ENCODE data around the gene ANKRD7. TPM values are rescaled to one million over a fixed set of nuclear protein-coding genes. Genes with fewer than 3 reads are reported as not detected.
A peak's percentile ranks its signal among the peaks of the same experiment; 100 is the strongest.

The ANKRD7 gene
- total RNA-seq, 1 experiment from 2014 or later, result 1.7 TPM

DNA sequence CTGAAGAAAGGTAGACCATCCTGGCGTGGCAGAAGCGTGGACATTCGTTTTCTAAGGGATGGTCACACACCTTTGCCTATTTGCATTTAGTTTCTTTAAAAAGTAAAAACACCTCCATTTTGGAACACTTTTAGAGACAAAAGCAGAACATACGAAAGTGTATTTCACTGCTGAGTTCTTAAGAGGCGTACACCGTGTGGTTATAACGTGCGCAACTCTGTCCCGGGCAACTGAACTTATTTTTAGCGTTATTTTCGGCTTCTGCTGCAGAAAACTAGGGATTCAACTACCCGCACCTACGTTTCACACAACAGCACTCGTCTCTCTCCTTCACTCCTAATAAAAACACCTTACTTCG is 41.1 kb upstream of the ANKRD7 start (continued):
- TF ChIP-seq, protein P1, sequence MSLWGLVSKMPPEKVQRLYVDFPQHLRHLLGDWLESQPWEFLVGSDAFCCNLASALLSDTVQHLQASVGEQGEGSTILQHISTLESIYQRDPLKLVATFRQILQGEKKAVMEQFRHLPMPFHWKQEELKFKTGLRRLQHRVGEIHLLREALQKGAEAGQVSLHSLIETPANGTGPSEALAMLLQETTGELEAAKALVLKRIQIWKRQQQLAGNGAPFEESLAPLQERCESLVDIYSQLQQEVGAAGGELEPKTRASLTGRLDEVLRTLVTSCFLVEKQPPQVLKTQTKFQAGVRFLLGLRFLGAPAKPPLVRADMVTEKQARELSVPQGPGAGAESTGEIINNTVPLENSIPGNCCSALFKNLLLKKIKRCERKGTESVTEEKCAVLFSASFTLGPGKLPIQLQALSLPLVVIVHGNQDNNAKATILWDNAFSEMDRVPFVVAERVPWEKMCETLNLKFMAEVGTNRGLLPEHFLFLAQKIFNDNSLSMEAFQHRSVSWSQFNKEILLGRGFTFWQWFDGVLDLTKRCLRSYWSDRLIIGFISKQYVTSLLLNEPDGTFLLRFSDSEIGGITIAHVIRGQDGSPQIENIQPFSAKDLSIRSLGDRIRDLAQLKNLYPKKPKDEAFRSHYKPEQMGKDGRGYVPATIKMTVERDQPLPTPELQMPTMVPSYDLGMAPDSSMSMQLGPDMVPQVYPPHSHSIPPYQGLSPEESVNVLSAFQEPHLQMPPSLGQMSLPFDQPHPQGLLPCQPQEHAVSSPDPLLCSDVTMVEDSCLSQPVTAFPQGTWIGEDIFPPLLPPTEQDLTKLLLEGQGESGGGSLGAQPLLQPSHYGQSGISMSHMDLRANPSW (CRISPR knock-in tag; conservative IDR thresholded peaks at IDR 0.05; ENCODE audit: low read depth), result no peak
- TF ChIP-seq GABPB1 (CRISPR knock-in tag; IDR thresholded peaks at IDR 0.05), result no peak

DNA sequence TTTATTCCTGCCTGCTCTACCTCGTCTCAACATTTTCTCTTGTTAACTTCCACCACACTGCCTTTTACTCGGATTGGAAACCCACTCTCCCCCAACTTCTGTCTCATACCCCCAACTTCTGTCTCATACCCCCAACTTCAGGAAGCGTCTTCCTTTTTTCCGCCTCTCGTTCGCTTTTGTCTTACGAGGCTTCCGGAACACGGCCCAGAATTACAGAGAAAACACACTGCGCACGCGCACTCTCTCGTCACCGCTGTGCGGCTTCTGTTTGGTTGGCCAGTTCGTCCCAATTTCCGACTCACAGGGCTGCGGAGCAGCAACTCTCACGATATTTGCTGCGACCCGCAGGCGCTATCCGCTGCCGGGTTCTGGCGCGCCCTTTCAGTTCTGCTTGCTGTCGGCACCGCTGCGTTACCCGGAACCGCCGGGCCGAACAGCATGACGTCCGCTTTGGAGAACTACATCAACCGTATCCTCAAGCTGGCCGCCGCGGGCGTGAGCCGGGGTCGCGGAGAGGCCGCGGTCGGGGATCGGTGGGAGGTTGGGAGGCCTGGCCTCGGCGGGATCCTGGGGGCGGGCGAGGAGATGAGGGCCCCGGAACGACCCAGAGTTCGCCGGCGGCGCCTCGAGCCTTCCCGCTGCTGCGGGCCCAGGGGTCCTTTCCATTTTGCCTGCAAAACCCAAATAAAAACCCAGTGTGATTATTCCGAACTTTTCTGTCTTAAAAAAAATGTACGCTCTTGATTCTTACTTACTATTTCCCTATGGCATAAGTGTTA is 40.5 kb upstream of the ANKRD7 start, which contains the start of gene LSM8:
Gene LSM8, plus strand, starts transcription at position 379 of the 779 bp plus-strand sequence. Its CDS starts 60 bp downstream, at position 439.
- Mint-ChIP-seq H3K27ac (peak within 1 kb of the TSS; percentile 98), H3K9me3 (no peaks in the 10 kb centered on the region), H3K4me3 (peak within 1 kb of the TSS; percentile 89), H3K36me3 (peaks cover 33% of the 10 kb centered on the region), H3K4me1 (peaks cover 21% of the 10 kb centered on the region), H3K27me3 (ENCODE audit: low read depth) (no peaks in the 10 kb centered on the region)
- CTCF ChIA-PET, result no interaction called here
- POLR2A ChIA-PET, result no interaction called here
- peak; percentile 99 for ATAC-seq
- peak; percentile 96 for DNase-seq (ENCODE audit: low spot score)
- TF ChIP-seq, protein P1 (CRISPR knock-in tag; conservative IDR thresholded peaks at IDR 0.05; ENCODE audit: low read depth), result no peak
- TF ChIP-seq, protein P2, sequence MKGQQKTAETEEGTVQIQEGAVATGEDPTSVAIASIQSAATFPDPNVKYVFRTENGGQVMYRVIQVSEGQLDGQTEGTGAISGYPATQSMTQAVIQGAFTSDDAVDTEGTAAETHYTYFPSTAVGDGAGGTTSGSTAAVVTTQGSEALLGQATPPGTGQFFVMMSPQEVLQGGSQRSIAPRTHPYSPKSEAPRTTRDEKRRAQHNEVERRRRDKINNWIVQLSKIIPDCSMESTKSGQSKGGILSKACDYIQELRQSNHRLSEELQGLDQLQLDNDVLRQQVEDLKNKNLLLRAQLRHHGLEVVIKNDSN (CRISPR knock-in tag; IDR thresholded peaks at IDR 0.05), result peak; percentile 24; the same call in 1 of the 2 replicates
- no peak for TF ChIP-seq ZNF317 (CRISPR knock-in tag; IDR thresholded peaks at IDR 0.05; ENCODE audit: borderline replicate concordance, low read depth)
- TF ChIP-seq, protein P3, sequence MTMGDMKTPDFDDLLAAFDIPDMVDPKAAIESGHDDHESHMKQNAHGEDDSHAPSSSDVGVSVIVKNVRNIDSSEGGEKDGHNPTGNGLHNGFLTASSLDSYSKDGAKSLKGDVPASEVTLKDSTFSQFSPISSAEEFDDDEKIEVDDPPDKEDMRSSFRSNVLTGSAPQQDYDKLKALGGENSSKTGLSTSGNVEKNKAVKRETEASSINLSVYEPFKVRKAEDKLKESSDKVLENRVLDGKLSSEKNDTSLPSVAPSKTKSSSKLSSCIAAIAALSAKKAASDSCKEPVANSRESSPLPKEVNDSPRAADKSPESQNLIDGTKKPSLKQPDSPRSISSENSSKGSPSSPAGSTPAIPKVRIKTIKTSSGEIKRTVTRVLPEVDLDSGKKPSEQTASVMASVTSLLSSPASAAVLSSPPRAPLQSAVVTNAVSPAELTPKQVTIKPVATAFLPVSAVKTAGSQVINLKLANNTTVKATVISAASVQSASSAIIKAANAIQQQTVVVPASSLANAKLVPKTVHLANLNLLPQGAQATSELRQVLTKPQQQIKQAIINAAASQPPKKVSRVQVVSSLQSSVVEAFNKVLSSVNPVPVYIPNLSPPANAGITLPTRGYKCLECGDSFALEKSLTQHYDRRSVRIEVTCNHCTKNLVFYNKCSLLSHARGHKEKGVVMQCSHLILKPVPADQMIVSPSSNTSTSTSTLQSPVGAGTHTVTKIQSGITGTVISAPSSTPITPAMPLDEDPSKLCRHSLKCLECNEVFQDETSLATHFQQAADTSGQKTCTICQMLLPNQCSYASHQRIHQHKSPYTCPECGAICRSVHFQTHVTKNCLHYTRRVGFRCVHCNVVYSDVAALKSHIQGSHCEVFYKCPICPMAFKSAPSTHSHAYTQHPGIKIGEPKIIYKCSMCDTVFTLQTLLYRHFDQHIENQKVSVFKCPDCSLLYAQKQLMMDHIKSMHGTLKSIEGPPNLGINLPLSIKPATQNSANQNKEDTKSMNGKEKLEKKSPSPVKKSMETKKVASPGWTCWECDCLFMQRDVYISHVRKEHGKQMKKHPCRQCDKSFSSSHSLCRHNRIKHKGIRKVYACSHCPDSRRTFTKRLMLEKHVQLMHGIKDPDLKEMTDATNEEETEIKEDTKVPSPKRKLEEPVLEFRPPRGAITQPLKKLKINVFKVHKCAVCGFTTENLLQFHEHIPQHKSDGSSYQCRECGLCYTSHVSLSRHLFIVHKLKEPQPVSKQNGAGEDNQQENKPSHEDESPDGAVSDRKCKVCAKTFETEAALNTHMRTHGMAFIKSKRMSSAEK (CRISPR knock-in tag; IDR thresholded peaks at IDR 0.05; ENCODE audit: borderline replicate concordance), result no peak
- TF ChIP-seq, protein P4, sequence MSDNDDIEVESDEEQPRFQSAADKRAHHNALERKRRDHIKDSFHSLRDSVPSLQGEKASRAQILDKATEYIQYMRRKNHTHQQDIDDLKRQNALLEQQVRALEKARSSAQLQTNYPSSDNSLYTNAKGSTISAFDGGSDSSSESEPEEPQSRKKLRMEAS (CRISPR knock-in tag; IDR thresholded peaks at IDR 0.05), result peak; percentile 54
- TF ChIP-seq FOXP1 (CRISPR knock-in tag; IDR thresholded peaks at IDR 0.05; ENCODE audit: borderline replicate concordance), result peak; percentile 74; the same call in 1 of the 2 replicates
- peak; percentile 59; the same call in 1 of the 2 replicates for TF ChIP-seq MYBL2 (CRISPR knock-in tag; IDR thresholded peaks at IDR 0.05)
- no peak for TF ChIP-seq JUN (CRISPR knock-in tag; IDR thresholded peaks at IDR 0.05)
- peak; percentile 50; the same call in 1 of the 2 replicates for TF ChIP-seq FOXK1 (CRISPR knock-in tag; IDR thresholded peaks at IDR 0.05)
- TF ChIP-seq, protein P5, sequence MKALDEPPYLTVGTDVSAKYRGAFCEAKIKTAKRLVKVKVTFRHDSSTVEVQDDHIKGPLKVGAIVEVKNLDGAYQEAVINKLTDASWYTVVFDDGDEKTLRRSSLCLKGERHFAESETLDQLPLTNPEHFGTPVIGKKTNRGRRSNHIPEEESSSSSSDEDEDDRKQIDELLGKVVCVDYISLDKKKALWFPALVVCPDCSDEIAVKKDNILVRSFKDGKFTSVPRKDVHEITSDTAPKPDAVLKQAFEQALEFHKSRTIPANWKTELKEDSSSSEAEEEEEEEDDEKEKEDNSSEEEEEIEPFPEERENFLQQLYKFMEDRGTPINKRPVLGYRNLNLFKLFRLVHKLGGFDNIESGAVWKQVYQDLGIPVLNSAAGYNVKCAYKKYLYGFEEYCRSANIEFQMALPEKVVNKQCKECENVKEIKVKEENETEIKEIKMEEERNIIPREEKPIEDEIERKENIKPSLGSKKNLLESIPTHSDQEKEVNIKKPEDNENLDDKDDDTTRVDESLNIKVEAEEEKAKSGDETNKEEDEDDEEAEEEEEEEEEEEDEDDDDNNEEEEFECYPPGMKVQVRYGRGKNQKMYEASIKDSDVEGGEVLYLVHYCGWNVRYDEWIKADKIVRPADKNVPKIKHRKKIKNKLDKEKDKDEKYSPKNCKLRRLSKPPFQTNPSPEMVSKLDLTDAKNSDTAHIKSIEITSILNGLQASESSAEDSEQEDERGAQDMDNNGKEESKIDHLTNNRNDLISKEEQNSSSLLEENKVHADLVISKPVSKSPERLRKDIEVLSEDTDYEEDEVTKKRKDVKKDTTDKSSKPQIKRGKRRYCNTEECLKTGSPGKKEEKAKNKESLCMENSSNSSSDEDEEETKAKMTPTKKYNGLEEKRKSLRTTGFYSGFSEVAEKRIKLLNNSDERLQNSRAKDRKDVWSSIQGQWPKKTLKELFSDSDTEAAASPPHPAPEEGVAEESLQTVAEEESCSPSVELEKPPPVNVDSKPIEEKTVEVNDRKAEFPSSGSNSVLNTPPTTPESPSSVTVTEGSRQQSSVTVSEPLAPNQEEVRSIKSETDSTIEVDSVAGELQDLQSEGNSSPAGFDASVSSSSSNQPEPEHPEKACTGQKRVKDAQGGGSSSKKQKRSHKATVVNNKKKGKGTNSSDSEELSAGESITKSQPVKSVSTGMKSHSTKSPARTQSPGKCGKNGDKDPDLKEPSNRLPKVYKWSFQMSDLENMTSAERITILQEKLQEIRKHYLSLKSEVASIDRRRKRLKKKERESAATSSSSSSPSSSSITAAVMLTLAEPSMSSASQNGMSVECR (CRISPR knock-in tag; IDR thresholded peaks at IDR 0.05; ENCODE audit: borderline replicate concordance), result peak; percentile 61; the same call in 1 of the 2 replicates
- TF ChIP-seq NFYB (CRISPR knock-in tag; conservative IDR thresholded peaks at IDR 0.05; ENCODE audit: low read depth), result 0 out of 2 replicates have a peak, but pooled peaks have one; percentile 13
- peak; percentile 72 for TF ChIP-seq ETV6 (CRISPR knock-in tag; IDR thresholded peaks at IDR 0.05)
- TF ChIP-seq, protein P6, sequence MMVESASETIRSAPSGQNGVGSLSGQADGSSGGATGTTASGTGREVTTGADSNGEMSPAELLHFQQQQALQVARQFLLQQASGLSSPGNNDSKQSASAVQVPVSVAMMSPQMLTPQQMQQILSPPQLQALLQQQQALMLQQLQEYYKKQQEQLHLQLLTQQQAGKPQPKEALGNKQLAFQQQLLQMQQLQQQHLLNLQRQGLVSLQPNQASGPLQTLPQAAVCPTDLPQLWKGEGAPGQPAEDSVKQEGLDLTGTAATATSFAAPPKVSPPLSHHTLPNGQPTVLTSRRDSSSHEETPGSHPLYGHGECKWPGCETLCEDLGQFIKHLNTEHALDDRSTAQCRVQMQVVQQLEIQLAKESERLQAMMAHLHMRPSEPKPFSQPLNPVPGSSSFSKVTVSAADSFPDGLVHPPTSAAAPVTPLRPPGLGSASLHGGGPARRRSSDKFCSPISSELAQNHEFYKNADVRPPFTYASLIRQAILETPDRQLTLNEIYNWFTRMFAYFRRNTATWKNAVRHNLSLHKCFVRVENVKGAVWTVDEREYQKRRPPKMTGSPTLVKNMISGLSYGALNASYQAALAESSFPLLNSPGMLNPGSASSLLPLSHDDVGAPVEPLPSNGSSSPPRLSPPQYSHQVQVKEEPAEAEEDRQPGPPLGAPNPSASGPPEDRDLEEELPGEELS (CRISPR knock-in tag; IDR thresholded peaks at IDR 0.05), result no peak
- TF ChIP-seq CREM (CRISPR knock-in tag; IDR thresholded peaks at IDR 0.05), result 0 out of 2 replicates have a peak, but pooled peaks have one; percentile 23
- TF ChIP-seq RELA (CRISPR knock-in tag; IDR thresholded peaks at IDR 0.05; ENCODE audit: borderline replicate concordance), result no peak

All from WTC11 (cell line).